GM19395 (cell line): ENCODE measurements around the gene LRRN4CL.
"Not testable (repeated sequence)": the region's sequence is repeated elsewhere in the genome, so short reads cannot be mapped to it uniquely, and the experiment has no call there.

Source experiments
- ATAC-seq: cut with Tn5 transposase; IDR thresholded peaks from one replicate; pipeline ENCODE4 v1.9.1; 2021; ENCODE audit warnings: mild to moderate bottlenecking, moderate library complexity; ENCODE audit not compliant: unreplicated experiment

The LRRN4CL gene

DNA sequence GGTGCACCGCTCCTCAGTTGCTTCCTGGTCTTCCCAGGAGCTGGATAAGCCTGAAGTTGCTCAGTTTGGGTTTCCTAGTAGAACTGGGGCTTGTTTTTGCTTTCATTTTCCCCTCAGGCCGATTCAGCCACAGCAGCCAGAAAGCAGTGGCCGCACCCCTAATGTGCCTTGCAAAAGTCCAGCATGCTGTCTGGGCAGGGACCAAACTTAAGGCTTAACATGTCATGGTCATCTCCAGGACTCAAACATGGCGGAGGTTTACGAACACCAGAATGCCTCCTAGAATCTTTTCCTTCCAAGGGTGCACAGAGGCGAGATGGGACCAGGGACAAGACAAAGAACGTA lies 20.6 kb upstream of the LRRN4CL start:
- ATAC-seq: peak; percentile 6

DNA sequence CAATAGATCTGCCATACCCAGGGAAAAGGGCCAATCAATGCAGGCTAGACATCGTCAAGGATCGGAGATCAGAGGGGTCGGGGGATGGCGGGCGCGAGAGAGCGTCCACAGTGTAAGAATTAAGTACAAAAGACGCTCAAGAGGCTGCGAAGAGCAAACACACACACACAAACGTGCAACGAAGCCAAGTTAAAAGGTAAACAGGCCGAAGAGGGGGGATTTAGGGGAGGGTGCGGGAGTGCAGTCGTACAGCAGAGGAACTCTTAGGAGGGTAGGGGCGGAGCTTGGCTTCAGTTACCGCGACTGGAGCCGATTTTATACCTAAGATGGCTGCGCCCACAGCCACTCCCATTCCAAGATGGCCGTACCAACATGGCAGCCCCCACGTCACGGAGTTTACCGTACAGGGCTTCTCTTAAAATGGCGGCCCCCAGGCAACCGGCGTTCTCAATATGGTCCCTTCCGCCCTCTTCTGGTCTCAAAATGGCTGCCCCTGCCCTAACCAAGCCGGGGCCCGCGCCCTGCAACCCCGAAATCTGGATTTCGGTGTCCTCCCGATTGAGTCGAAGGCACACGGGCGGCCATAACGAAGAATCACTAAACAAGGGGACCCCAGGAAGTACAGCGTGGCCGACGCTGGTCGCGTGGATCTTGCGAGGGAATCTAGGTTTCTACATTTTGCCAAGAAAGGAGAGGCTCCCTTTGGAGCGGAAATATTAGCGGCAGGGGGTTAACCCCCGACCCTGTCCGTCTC lies 20.1 kb upstream of the LRRN4CL start:
- ATAC-seq: peak; percentile 70

DNA sequence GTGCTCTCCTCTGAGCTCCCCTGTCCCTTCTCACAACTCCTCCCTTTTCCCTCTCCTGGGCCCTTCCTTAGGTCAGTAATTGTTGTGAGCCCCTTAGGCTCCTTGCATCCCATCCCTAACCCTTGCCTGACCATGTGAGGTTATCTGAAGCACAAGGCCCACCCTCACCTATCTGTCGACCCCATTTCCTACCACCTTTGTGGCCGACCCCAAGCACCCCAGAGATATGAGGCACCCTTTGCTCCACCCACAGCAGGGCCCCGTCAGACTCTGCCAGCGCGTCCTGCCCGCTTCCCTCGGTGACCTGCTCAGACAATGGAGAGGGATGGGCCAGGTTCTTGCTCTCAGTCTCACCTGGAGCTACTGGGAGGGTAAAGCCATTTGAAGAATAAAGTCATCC lies 19.5 kb upstream of the LRRN4CL start:
- ATAC-seq: no peak

- ATAC-seq: no peak
Observed at GRCh38 chr11:62708392-62708791, 19.1 kb upstream of the LRRN4CL start.

GRCh38 chr11:62707277-62707861 lies 18.0 kb upstream of the LRRN4CL start, which contains the start of the genes BSCL2 and GNG3:
TSS of gene BSCL2 (minus strand) at chr11:62707424. CDS start at chr11:62707195, 229 bp downstream.
TSS of gene GNG3 (plus strand) at chr11:62707676. CDS start at chr11:62708296, 620 bp downstream.
- no peak for ATAC-seq

DNA sequence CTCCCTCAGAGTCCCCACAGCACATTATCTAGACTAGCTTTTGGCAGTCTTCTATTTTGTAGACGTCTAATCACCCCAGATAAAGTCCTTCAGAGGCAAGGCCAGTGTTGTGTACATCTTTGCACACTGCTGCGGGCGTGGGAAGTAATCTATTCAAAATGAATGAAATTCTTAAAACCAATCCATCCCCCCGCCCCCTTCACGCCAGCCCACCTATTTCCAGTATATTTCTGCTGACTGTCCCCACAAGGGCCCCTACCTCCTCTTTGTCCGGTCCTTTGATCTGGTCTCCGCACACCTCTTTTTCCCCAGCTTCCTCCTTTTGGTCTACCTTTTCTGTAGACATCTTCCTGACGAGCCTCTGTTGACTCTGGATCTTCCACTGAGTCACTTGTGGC lies 17.5 kb upstream of the LRRN4CL start:
- no peak for ATAC-seq

GRCh38 chr11:62705880-62706849 lies 16.8 kb upstream of the LRRN4CL start:
- ATAC-seq: peak; percentile 58

DNA sequence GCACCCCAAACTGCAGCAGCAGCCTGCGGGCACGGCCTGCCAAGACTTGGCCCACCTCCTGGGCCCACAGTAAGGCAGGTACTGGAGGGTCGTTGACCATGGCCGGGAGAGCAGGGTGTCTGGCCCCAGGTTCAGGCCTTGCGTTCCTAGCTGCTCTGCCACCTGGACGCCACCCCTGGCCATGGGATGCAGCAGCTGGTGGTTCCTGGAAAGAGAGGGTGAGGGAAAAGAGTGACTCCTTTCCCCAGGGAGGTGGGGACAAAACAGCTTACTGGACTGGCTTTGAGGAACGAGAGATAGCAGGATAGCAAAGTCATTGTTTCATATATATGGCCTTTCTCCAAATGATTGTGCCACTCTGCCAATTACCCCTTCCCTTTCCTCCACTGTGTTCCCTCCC lies 16.1 kb upstream of the LRRN4CL start:
- ATAC-seq: no peak

DNA sequence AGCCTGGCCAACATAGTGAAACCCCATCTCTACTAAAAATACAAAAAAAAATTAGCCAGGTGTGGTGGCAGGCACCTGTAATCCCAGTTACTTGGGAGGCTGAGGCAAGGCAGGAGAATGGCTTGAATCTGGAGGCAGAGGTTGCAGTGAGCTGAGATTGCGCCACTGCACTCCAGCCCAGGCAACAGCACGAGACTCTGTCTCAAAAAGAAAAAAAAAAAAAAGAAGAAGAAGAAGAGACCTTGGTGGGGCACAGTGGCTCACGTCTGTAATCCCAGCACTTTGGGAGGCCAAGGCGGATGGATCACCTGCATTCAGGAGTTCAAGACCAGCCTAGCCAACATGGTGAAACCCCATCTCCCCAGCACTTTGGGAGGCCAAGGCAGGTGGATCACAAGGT lies 14.6 kb upstream of the LRRN4CL start:
- not testable (repeated sequence) for ATAC-seq

DNA sequence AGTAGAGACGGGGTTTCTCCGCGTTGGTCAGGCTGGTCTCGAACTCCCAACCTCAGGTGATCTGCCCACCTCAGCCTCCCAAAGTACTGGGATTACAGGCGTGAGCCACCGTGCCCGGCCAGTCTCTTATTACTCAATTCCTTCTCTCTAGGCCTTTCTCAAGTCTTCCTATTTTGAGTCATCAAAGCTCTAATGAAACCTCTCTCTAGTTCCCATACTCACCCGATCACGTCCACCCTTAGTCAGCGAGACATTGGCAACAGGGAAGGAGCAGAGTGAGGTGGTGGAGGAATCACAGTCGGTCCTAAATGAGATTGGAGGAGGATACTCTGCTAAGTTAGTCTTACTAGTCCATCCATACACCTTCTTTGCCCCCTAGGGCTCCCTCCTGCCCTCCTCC lies 12.9 kb upstream of the LRRN4CL start:
- no peak for ATAC-seq

GRCh38 chr11:62694455-62695167 lies 5.3 kb upstream of the LRRN4CL start:
- no peak for ATAC-seq

GRCh38 chr11:62693624-62694023 lies 4.3 kb upstream of the LRRN4CL start:
- not testable (repeated sequence) for ATAC-seq

DNA sequence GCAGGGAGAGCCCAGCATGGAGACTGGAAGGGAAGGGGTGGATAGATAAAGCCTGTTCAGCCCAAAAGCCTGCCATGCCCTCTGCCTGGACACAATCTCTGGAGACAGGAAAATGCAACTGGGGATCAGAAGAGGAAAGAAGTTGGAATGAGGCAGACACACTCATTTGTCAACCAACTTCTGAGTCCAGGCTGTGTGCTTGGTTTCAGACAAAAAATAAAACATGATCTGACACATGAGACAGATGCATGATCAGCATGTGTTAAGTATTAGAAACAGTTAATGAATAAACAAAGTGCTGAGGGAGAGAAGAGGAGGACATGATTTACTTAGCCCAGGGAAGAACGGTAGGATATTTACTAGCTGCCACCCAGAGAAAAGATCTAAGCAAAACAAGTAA lies 839 bp downstream of the LRRN4CL start:
- ATAC-seq: no peak

DNA sequence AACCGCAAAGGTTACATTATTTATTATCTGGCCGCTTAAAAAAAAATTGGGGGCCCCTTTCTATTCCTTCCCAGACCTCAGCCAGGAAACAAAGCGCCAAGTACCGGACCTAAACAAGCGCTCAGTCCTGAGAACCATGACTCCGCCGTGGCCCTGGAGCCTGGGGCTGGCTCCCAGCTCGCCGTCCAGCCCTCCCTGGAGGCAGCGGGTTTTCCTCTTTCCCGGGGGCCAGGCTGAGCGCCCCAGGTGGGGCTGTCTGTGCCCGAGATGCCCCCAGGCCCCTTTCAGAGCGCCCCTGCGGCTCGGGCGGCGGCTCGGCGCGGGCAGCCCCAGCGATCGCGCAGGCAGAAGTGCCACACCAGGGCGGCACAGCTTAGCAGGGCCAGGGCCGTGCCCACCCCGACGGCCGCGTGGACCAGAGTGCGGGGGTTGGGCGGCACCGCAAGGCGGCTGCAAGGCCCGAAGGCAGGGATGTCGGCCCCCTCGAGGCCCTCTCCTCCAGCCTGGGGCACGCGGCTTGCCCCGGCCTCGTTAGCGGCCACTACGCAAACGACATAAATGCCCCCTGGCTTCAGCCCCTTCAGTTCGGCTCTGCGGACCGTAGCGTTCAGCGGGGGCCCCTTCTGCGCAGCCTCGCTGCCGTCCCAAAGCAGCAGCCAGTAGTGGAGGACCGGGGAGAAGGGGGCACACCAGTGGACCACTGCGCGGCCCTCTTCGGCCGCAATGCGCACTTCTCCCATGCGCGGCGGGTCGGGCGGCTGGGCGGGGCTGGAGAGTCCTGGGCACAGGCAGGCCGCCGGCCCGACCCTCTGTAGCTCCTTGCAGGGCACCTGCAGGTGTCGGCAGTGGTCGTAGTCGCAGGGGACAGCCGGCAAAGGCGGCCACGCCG lies 1.6 kb downstream of the LRRN4CL start:
- no peak for ATAC-seq

GRCh38 chr11:62682518-62682917 lies 6.8 kb downstream of the LRRN4CL start:
- no peak for ATAC-seq

- ATAC-seq: no peak
Observed at GRCh38 chr11:62680825-62681240, 8.5 kb downstream of the LRRN4CL start.

- peak; percentile 84 for ATAC-seq
Observed at GRCh38 chr11:62678770-62679696, 10.3 kb downstream of the LRRN4CL start, which contains the start of gene UBXN1. TSS of gene UBXN1 (minus strand) at chr11:62679073. CDS start at chr11:62678923, 150 bp downstream.

DNA sequence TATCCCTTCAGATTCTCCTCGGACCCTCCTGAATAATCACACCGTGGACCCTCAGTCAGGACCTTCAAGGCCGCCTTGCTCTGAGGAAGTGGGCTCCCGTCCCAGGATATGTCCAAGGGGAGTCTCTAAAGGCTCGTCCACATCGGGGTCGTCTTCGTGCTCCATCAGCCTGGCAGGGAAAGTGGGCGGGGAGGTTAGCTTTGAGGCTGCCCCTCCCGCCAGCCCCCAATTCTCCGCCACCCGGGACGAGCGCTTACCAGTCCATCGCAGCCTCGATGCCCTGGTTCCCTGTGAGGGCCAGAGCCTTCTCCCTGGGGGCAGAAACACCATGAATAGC lies 10.9 kb downstream of the LRRN4CL start:
- ATAC-seq: no peak

- no peak for ATAC-seq
Observed at GRCh38 chr11:62677714-62678113, 11.6 kb downstream of the LRRN4CL start.
